GM21528 (cell line): ENCODE data around the gene C10orf90.

Experiments
- ATAC-seq: cut with Tn5 transposase; IDR thresholded peaks from one replicate; pipeline ENCODE4 v1.9.1; 2021; ENCODE audit warnings: mild to moderate bottlenecking, moderate library complexity; ENCODE audit not compliant: unreplicated experiment, low FRiP score

C10orf90 gene

DNA sequence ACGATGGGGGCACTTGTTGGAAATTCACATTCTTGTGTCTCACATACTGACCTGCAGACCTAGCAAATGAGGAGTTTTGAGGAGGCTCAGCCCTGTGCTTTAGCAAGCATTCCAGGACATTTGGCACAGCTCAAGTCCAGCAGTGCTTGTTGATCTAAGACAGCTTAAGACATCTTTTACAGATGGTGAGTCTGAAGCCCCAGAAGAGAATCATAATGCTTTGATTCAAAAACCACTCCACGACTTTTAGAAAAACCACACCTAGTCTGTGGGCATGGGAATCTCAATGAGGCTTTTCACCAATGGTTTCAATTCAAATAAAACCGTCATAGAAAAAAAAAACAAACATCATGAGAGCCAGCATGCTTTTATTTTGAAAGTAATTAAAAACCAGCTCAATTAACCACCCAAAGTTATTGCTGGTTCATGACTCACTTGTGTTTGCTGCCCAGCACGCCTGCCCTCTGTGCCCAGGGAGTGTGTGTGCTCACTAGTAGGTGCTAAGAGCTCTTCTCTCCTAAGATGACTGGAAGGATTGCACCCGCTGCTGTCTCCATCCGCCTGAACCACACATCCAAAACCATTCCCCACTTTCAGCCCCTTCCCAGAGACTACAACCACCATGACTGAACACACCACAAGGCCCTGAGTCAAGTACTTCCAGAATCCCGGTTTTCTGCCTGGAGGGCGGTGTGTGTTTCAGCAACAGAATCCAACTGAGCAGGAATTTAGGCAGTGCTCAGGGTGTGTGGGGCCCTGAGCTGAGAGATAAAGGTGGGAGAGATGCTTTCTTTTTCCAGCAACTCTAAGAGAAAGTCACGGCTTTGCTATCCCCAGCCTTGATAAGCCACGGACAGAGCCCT is 152.0 kb downstream of the C10orf90 start:
- ATAC-seq, result no peak

DNA sequence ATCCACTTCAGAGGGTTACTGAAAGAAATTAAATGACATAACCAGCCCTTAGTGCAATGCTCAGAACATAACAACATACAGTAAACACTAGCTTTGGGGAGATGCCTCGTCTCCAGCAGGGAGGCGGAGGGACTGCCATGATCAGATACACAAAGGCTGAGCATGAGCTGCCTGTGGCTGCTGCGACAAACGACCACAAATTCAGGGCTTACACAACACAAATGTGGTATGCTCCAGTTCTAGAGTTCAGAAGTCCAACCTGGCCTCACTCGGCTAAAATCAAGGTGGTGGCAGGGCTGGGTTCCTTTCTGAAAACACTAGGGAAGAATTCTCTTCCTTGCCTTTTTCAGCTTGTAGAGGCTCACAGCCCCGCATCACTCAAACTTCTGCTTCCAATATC is 154.0 kb downstream of the C10orf90 start:
- ATAC-seq, result no peak

DNA sequence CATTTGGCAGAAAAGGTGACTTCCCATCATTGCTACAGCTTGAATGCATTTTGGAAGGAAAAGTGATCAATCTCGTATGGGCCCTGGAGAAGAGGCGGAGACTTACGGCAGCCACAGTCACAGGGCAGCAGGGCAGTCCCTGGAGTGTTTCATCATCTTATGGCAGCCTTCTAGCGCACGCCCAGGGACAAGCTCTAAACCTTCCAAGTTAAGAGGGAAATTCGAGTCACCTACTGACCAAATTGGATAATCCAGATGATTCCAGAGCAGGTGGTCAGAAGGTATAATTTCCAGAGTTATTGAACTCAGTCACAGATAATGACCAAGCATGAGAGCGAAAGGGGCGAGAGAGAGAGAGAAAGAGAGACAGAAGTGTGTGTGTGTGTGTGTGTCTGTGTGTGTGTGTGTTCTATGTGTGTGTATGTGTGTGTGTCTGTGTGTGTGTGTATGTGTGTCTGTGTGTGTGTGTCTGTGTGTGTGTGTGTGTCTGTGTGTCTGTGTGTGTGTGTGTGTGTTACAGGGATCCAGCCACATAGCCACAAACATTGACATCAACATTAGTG is 158.5 kb downstream of the C10orf90 start:
- ATAC-seq, result no peak

DNA sequence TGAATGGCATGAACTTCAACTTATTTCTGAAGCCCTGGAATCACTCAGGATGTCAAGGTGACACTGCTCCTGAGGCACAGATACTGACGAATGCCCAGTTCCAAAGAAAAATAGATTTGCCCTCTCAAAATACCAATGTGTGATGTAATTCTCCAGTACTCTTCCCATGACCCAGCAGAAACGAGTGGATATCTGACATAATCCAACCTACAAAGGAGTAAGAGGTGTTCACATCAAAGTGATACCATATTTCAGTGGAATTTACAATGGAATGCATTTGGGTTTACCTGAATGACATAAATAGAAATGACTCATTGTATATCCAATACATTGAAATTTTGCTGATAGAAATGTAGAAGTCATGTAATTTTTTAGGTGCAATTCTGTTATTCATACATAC is 161.3 kb downstream of the C10orf90 start:
- no peak for ATAC-seq

DNA sequence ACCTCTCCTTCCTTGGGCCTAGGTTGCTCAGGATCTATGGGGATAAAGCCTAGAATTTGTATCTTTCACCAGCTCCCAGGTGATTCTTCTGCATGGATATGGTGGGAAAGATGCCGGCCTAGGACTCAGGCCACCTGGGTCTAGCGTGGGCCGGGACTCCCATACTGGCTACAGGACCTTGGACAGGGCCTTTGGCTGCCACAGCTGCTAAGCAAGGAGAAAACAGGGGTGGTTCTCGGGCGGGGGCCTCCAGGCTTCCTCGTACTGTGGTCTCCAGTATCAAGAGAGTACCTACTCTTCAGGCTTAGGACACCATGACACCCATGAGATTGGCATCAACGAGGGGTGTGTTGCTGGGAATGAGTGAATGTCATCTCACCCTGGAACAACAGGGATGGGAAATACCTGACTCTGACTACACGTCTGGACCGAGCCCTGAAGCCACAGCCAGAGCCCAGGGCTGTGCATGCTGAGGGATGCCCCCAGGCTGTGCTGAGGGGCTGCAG is 161.9 kb downstream of the C10orf90 start:
- ATAC-seq, result no peak

DNA sequence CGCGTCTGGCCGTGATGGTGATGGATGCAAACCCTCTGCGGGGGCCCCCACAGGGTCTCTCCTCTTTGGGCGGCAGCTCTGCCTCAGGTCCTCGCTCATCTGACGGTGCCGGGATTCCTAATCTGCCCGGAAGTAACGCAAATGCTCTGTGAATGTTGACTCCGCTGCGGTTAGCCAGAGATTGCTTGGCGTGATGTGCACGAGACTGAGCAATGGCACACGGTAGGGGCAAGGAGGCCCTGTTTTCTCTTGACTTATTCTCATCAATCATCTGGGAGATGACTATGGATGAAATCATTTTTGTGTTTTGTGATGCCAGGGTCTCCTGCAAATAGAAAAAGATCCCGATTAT is 165.8 kb downstream of the C10orf90 start:
- ATAC-seq, result no peak

DNA sequence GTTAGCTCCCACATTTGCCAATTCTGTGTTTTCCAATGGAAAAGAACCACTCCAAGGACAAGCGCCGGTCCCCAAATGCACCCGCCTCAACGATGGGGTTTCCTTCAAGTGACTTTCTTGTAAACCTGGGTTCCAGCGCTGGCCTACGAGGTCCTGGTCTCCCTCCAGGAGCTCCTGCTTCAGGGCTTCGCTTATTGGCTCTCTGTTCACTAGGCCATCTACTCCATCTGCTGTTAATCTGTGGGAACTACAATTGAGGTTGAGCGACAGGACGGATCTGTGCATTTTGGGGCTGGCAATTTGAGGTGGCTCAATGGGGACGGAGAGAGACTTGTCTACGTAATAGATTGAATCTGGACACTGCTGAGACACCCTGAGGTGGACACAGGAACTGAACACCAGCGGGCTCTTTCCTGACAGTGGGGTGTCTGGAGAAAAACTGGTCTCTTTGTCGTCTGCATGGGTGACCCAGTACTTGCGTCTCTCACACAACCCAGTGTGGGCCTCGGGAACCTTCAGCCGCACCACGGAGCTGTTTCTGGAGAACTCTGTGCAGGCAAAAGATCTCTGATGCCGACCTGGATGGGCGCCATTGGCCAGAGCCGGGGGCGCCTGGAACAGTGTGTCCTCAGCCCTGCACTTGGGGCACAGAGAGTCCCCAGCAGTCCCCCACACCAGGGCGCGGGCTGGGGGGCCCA is 166.3 kb downstream of the C10orf90 start:
- no peak for ATAC-seq

DNA sequence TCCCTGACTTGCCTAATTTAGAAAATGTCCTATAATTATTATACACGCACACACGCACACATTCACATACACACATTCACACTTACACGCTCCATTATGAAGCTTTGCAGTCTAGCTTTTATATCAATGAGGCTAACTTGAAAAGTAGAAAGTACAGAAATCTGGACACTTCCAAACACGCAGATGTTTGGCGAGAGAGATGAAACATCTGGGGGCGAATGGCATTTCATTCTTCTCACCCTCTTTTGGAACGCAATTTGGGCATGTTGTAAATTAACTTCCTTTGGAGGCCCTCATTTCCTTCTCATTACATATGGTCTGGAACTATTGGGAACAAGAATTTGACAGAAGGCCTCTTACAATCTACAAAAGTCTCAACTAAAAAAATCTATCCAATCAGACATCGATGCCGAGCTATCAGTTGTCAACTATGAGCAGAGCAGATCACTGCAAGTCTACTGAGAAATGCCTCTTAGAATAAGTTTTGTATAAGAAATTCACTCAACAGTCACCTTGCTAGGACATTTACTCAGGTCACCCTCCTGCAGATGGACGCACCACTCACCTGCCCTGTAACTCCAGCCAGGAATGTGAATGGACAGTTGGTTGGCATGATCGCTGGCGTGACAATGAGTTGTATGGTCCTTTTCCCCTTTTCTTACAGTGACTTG is 167.0 kb downstream of the C10orf90 start:
- no peak for ATAC-seq

DNA sequence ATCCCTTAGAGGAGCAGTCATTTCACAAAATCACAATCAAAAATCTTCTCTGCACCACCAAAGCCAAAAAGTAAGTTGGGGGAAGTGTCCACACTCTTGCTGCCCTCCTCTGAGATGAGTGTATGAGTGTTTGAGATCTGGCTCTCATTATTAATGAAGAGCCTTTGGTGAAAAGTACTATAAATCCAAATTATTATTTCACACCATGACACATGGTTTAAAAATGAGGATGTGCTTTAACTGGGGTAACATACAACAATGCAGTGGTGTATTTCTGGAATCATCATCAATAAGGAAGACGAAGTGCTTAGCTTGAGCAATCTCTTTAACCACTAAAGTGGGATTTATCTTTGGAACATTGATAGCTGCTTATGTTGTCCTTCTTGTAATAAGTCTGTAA is 168.1 kb downstream of the C10orf90 start:
- no peak for ATAC-seq

DNA sequence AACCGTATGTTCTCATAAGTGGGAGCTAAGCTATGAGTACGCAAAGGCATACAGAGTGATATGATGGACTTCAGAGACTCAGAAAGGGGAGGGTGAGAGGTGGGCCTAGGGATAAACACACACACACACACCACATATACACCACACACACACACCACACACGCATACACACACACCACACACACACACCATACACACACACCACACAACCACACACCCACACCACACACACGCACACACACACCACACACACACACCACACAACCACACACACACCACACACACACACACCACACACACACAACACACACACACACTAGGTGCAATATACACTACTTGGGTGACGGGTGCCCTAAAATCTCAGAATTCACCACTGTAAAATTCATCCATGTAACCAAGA is 168.7 kb downstream of the C10orf90 start:
- ATAC-seq, result no peak

DNA sequence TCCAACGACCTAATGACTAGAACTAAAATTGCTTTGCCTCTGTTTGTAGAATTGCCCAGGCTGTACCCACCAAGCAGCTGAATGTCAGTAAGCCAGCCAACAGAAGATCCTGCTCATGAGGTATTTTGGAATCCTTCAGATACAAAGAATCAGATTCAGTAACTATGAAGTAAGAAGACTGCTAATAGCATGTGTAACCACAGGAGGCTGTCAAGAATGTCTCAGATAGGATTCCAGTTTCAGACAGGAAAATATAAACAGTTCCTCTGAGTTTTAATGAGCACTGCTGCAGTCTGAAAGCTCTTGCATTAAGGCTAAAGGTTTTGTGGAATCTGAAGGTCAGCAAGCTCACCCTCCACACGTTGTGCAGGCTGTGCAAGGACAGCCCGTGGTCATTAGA is 169.6 kb downstream of the C10orf90 start:
- ATAC-seq, result no peak

DNA sequence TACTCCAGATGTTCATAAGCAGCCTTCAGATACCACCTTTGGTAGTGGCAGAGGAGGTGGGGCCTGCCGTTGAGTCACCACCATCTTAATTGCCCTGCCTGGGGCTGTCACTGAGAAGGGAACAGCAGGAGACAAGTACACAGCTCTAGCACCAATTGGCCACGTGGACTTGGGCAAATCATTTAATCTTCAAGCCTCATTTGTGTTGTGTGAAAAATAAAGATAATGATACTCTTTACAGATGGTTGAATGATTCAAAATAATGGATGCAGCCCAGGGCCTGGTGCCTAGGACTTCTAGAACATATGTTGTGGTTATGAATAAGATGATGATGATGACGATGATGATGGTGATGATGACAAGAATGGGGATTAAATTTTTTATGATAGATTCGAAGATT is 170.3 kb downstream of the C10orf90 start:
- no peak for ATAC-seq

DNA sequence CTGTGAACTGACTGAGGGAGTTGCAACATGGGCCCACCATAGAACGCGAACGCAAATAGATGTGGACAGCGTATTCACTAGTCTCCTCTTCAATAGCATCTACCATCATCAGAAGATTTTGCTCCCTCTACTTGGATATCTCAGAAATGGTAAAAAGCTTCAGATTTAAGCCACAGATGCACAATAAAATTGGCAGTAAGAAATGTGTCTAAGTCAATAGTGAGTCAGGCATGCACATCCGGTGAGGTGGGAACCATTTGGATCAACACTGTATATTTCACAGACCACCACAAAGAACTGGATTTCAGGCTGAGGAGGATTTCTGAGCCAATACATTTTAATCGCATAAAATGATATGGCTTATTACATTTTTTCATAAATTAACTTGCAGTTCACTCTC is 170.7 kb downstream of the C10orf90 start:
- no peak for ATAC-seq

DNA sequence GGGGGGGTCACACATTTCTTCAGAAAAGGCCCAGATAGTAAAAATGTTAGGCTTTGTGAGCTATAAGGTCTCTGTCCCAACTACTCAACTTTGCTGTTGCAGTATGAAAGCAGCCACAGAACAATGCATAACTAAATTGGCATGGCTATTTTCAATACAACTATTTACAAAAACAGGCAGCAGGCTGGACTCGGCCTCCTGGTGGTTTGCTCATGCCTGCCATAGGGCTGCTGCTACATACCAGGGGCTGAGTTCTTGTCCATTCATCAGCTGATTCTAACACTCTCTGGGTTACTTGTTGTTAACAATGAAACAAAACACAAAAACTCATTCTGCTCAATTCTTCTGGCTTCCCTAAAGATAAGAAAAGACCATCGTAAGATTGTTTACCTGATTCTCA is 172.8 kb downstream of the C10orf90 start:
- no peak for ATAC-seq

DNA sequence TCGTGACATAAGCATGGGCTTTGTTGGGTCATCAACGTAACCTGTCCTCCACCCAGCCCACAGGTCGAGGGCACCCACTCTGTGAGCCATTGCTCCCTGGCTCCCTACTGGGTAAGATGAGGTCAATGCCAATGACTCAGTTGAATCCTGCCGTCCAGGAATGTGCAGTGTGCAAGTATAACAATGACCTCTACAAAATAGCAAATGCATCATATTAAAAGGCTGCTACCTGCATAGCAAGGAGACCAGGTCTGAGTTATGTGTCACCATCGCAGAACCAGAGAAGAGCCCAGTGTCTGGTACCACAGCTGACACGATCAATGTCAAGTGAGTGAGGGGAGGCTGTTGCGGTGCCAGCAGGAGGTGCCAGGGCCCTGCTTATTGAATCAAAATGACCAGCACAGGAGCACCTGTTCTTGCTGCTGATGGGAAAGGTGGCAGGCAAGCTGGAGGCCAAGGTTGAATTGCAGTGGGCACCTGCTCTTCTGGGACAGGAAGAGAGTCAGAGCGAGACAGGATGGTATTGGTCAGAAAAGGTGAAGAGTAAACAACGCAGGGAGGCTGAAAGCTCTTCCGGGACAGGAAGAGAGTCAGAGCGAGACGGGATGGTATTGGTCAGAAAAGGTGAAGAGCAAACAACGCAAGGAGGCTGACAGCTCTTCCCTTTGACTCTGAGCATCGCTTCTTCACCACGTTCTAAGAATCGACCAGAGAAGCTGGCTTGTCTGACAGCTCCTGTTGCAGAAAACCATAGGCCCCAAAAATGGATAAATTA is 173.5 kb downstream of the C10orf90 start:
- ATAC-seq, result no peak

DNA sequence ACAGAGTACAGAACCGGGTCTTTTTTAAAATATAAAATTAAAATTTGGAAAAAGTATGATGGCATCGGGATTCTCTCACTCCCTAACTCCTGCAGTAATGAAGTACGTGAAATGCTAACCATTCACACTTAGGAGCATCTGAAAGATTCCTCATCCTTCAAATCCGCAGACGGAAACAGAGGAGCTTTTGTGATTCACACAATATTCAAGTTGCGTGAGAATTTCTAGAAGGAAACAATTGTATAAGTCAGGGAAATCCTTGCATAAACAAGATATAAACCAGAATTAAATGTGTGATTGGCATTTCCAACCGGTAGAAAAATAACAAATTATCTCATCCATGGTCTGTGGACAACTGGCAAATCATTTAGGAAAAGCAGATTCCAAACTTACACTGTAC is 179.0 kb downstream of the C10orf90 start:
- ATAC-seq, result no peak

DNA sequence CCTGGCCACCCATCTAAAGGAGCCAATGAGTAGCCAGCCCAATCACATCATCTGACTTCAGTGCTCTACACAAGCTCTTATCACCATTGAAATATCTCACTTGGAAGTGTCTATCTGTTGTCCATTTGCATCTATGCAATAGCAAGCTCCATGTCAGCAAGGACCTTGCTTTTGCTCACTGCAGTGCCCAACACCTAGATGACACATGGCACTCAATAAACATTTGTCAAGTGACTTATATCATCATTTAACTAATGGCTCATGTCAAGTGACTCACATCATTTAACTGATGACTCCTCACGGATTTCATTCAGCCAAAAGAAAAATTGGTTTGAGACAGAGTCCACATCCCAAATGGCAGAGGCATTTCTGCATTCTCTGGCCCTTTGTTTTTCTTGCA is 189.3 kb downstream of the C10orf90 start:
- ATAC-seq, result no peak

DNA sequence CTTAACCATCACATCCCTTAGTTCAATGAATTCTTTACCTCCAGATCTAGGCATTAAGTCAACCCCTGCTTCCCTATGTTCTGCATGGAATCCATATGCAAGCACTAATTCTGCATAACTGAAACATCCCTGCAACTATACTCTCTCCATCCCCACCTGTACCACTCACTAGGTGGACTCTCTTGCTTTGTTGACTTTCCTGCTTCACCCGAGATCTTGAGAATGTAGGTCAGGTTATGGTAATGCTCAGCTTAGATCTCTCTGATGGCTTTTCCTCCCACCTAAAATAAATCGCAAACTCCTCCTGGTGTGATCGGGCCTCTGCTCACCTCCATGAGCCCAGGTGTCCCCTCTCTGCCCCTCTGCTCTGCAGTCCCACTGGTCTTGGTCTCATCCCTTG is 189.8 kb downstream of the C10orf90 start:
- ATAC-seq, result no peak

DNA sequence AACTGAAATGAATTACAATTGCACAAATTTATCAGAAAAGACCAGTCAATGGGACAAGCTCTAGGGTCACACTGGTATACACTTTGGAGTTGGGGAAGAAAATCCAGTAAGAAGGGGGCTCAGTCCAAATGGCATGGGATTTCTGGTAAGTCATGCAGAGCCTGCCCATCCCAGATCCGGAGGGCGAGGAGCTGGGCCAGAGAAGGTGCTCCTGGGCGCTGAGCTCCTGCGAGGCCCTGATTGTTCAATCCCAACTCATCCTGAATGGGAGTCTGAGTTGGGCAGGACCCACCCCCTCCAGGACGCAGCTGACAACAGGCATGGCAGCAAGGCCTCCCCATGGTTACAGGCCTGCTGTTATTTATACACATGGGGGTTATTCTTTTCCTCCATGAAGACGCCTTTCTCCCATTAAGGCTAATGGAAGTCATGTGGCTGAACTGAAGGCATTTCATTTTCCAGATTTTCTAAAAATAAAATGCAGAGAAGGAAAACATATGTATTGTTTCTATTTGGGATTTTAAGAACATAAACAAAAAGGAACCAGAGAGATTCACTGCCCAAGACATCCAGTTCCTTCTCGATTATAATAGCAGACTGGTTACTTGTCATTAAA is 191.1 kb downstream of the C10orf90 start:
- no peak for ATAC-seq

DNA sequence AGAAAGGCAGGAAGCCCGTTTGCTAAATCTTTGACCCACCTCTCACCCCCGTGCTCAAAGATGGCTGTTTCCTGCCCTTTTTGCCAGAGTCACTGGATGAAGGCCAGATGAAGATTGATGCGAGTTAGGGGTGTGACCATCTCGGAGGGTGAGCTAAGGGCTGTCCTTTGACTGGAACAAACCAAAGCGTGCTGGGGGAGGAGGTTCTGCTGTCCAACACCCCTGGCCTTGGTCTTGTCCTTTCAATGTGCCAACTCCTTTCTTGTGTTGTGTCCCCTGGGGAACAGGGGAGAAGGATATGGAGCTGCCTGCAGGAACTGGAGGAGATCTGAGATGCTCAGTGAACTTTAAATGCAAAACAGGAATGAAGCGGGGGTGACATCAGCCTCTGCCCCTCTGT is 191.9 kb downstream of the C10orf90 start:
- ATAC-seq, result no peak
